Stimulated activated naive CD8-positive, alpha-beta T cell treated with anti-CD3 and anti-CD28 coated beads, Interleukin-15, Interleukin-2, amounts not matched to agents 100 U/mL and 50 U/mL, for 24 hours (primary cell): ENCODE results near the gene GRID1.
A peak's percentile ranks its signal among the peaks of the same experiment; 100 is the strongest.

ENCODE experiments used
- ATAC-seq: fragments of 150-1000 bp; cut with Tn5 transposase; one replicate; pipeline ENCODE4 v1.10.0; 2021
- DNase-seq: peaks from one replicate; pipeline ENCODE4 v3.0.0; 2021

GRID1 gene

DNA sequence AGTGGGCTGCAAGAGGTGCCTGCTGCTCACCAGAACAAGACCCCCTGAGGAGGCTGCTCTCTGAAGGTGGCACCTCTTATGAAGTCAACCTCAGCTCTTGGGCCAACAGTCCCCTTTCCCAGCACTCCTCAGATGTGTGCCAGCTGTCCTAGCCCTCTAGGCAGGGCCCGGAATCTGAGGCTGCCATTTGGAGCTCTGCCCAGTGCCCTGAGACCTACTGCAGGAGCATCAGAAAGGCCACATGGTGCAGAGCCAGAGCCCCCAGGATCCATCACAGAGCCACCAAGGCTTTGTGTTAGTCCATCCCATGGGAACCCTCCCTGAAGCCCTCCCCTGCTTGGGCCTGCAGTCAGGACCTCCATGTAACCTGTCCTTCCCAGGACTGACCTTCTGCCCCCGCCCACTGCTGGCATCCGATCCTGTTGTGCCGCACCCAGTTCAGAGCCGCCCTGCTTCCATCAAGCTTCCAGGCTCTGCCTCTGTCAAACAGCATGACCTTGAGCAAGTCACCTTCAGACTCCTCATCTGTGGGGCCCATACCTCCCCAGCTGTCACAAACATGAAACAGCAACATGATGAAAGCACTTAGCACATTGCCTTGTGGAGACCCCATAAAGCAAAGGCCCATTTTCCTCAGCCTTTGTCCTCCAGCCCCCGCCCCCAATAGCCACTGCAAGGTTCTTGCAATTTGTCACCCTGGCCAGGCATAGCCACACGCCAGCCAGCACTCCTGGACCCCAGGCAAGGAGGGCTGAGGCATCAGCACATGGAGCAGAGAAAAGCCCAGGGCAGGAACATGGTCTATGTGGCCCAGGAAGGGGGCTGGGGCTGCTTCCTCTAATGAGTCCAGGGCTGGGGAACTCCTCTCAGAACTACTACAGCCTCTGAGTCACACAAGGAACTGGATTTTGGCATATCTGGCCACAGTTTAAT is 51.7 kb downstream of the GRID1 start:
- ATAC-seq (no peak), DNase-seq (no peak)

GRCh38 chr10:86313621-86314041 is 53.0 kb downstream of the GRID1 start:
- ATAC-seq (no peak), DNase-seq (no peak)

GRCh38 chr10:86312701-86313270 is 53.8 kb downstream of the GRID1 start:
- ATAC-seq (no peak), DNase-seq (no peak)

- DNase-seq = no peak
- no peak for ATAC-seq
These were observed 54.7 kb downstream of the GRID1 start for GRCh38 chr10:86311906-86312305.

- no peak for ATAC-seq
- no peak for DNase-seq
These were observed 55.4 kb downstream of the GRID1 start for GRCh38 chr10:86311190-86311589.

GRCh38 chr10:86310702-86311101 is 55.9 kb downstream of the GRID1 start:
- no peak for ATAC-seq
- DNase-seq = no peak

- ATAC-seq (no peak), DNase-seq (no peak)
These were observed 56.3 kb downstream of the GRID1 start for GRCh38 chr10:86310291-86310690.

GRCh38 chr10:86308056-86308455 is 58.5 kb downstream of the GRID1 start:
- ATAC-seq (no peak), DNase-seq (no peak)

DNA sequence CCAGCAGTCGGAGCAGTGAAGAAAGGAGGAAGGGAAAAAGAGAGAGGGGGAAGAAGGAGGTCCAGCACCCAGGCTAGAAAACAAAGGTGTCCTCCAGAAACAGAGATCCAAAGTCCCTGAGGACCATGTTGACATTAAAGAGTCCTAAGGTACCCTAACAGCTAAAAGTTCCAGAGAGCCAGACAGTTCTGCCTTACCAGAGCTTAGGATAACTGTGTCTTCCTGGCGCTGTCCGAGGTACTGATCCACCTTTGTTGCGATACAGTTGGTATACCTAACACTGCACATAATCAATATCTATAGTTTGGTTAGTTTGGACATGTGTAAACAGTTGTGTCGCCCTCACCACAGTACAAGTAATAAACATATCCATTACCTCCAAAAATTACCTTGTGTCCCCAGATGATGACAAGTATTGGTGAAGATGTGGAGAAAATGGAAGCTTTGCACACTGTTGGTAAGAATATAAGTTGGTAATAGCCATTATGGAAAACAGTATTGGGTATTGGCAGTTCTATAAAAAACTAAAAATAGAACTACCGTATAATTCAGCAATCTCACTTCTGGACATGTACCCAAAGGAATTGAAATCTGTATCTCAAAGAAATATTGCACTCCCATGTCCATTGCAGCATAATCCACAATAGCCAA is 59.8 kb downstream of the GRID1 start:
- DNase-seq (peak; percentile 32), ATAC-seq (no peak)

GRCh38 chr10:86305521-86305920 is 61.1 kb downstream of the GRID1 start:
- no peak for ATAC-seq

GRCh38 chr10:86304436-86304835 is 62.2 kb downstream of the GRID1 start:
- ATAC-seq = no peak
- no peak for DNase-seq

More at GRCh38 chr10:86305521-86305920, 61.1 kb downstream of the GRID1 start:
- DNase-seq = no peak

- no peak for DNase-seq
- ATAC-seq = no peak
These were observed 63.0 kb downstream of the GRID1 start for GRCh38 chr10:86303626-86304025.

DNA sequence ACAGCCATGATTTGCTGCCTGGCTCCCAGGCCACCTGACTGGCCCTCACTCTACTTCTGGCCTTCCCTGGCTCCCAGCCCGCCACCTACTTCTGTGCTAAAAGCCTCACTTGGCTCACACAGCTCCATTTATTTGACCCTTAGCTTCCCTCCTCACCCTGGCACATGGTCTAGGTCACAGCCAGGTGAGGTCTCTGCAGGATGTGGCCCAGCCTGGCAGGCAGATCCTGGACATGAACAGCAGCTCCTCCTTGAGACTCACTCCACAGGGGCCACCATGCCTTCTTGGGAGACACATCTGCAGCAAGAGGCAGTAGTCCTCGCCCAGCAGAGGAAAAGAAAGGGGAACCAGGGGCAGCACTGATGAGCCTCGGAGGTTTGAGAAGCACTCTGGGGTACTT is 64.6 kb downstream of the GRID1 start:
- ATAC-seq = no peak
- DNase-seq = no peak

DNA sequence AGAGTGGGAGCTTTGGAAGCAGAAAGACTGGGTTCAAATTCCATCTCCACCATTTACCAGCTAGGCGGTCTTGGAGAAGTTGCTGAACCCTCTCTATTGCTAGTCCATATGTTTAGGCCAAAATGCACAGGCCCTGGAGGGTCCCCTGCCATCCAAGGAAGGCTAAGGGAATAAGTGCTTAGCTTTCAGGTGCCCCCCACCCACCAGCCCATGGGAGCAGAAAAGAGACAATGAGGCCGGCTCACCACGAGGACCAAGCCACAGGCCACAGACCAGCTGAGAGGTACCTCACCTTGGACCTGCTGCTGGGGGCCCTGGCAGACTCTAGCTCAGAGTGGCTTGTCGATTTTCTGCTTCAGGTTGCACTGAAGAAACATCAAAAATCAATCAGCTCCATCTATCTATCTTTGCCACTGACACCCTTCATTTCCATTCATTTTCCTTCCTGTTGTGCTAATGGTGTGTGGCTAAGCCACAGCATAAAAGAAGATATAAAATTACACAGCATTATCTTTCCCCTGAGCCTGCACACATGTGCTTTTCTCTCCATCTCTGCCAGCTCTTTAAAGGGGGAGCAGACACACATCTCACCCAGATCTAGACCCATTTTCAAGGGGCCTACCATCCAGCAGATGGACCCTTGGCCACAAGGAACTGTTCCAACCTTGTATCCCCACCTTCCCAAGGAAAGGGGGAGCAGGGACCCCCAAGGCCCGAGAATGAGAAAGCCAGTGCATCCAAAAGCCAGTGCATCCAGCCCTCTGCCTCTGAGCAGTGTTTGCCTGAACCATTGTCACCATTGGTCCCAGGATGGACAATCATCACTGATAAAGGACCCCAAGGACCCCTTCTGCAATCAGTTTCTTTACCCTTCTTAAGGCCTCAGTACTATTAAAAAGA is 65.4 kb downstream of the GRID1 start:
- ATAC-seq = no peak
- no peak for DNase-seq

DNA sequence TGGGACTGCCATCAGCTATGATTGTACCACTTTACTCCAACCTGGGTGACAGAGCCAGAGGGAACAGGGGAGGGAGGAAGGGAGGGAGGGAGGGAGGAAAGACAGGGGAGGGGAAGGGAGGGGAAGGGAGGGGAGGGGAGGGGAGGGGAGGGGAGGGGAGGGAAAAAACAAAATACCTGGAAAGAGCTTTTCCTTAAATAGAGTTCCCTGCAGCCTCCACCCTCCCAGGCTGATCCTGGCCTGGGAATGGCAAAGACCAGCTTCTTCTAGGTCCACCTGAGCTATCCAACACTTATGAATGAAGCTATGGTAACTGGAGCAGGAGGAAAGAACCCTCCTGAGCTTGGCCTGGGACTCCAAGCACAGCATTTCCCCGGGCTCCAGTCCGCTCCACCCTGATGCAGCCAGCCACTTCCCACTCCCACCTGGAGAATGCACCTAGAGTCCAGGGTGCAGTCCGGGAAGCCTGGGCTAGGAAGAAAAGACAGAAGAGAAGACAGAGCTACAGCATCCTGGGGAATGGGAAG is 66.1 kb downstream of the GRID1 start:
- DNase-seq (no peak), ATAC-seq (no peak)

GRCh38 chr10:86299562-86299961 is 67.0 kb downstream of the GRID1 start:
- ATAC-seq = no peak
- no peak for DNase-seq

- DNase-seq = no peak
- no peak for ATAC-seq
These were observed 68.0 kb downstream of the GRID1 start for GRCh38 chr10:86298501-86299001.

- ATAC-seq (no peak), DNase-seq (no peak)
These were observed 70.8 kb downstream of the GRID1 start for GRCh38 chr10:86295791-86296190.

- no peak for DNase-seq
- ATAC-seq = no peak
These were observed 71.2 kb downstream of the GRID1 start for GRCh38 chr10:86295351-86295750.

- DNase-seq (no peak), ATAC-seq (no peak)
These were observed 72.0 kb downstream of the GRID1 start for GRCh38 chr10:86294346-86295265.

GRCh38 chr10:86293396-86293791 is 73.2 kb downstream of the GRID1 start:
- ATAC-seq = no peak
- DNase-seq = no peak
